Measurements from ENCODE around the gene MAP2.

DNA sequence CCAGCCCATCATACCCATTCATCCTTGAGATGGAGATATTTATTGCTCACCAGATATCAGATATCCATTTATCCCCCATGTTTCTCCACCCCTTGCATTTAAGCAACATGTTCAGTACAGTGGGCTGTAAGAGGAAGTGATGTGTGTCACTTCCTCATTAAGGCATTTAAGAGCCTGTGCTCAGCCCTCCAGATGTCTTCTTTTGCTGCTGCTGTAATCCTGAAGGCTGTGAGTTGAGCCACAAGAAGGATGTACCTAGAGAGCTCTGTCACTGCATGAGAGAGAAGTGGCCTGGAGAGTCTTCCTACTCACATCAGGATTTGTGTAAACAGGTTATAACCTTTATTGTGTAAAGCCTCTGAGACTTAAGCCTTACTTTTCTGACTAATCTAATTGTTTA is 195.9 kb downstream of the MAP2 start:
- TF ChIP-seq, protein P1, sequence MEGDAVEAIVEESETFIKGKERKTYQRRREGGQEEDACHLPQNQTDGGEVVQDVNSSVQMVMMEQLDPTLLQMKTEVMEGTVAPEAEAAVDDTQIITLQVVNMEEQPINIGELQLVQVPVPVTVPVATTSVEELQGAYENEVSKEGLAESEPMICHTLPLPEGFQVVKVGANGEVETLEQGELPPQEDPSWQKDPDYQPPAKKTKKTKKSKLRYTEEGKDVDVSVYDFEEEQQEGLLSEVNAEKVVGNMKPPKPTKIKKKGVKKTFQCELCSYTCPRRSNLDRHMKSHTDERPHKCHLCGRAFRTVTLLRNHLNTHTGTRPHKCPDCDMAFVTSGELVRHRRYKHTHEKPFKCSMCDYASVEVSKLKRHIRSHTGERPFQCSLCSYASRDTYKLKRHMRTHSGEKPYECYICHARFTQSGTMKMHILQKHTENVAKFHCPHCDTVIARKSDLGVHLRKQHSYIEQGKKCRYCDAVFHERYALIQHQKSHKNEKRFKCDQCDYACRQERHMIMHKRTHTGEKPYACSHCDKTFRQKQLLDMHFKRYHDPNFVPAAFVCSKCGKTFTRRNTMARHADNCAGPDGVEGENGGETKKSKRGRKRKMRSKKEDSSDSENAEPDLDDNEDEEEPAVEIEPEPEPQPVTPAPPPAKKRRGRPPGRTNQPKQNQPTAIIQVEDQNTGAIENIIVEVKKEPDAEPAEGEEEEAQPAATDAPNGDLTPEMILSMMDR (IDR thresholded peaks at IDR 0.05), result no peak
- no peak for TF ChIP-seq POLR2A (IDR thresholded peaks at IDR 0.05)

All from heart left ventricle (tissue), 13 donors.